GM18951 (cell line): Measurements from ENCODE around the gene EPHA4.

Experiments used
- POLR2A ChIP-seq: IDR thresholded peaks from 4 replicates; pipeline ENCODE4 v1.6.1; 2011; ENCODE audit warnings: mild to moderate bottlenecking; ENCODE audit not compliant: insufficient read length, insufficient read depth; ENCODE audit errors: extremely low read depth
- in situ Hi-C: fragments of 300-500 bp; cut with MboI; formaldehyde crosslinking; loops from one replicate; pipeline ENCODE4 v1.12.0; 2022; ENCODE audit warnings: low sequenced_read_pairs, mixed read lengths, inconsistent platforms; ENCODE audit not compliant: unreplicated experiment

Gene EPHA4

DNA sequence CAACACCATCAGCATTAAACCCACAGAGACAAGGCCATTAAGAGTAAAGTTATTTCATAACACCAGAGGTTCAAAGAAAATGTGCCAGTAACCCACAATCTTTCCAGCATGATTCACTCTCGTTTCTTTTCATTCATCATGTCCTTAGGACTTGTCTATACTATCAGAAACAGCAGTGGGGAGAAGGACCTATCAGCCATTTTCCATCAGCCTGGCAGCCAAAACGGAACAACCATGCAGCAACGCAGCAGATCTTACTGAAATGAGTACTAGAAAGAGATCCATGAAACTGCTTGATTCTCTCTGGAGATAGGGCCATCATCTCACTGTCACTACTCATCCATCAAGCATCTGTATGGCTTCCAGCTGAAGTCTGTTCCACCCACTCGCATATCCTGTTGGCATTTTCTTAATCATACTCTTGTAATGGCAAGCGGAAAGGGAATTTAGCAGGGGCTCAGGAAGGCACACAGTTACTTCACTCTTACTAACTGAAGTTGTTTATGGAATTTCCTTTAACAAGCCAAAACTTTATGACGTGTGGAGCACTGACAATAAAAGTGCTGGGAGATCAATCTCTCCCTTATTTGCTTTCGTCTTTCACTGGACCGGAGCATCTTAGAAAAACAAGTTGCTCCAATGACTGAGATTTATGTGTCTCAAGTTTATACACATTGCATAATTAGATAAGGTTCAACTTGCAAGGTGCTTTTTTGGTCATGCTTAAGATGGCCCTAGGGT lies 69.7 kb downstream of the EPHA4 start:
- TF ChIP-seq POLR2A: no peak
- in situ Hi-C loops: no loop called here

DNA sequence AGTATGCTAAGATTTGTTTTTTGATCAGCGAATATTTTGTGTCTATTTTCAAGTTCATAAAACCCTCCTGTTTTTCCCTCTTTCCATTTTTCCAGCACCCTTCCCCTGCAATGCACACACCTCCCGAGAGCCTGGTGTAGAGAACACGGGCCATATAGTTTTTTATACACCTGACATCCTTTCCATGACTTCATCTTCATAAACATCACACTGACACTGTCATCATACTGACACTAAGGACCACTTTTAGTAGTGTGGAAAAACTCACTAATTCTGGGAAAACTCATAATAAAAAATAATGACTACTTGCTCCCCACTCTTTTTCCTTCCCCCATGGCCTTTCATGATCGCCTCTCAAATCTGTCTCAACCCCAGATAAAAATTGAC lies 70.2 kb downstream of the EPHA4 start:
- no peak for TF ChIP-seq POLR2A
- in situ Hi-C loops: no loop called here

DNA sequence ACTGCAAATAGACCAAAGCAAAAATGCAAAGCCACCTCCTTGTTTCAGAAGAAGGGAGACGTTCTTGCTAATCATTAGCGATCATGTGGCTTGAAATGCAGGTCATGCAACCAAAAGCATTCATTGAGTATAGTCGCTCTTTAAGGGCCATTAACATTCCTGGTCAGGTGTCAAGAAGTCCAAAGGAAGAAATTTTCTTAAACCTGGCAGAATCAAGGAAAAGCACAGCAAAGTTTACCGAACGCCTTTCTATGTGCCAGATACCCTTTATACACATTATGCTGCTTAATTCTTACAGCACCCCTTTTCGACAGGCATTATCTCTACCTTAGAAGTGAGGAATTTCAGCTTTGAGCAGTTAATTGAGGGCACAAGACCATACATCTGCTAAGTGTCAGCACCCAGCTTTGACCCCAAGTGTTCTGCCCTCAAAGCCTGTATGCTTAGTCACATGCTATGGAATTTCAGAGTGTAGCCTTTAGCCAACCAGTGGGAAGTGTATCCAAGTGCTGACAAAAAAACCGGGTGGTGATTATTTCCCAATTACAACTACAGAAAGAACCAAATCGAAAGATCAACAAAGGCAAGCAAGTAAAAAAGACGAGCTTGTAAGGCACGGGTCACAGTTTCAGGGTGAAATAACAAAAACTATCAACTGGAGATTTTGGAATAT lies 70.8 kb downstream of the EPHA4 start:
- no peak for TF ChIP-seq POLR2A
- in situ Hi-C loops: no loop called here

GRCh38 chr2:221500501-221501209 lies 71.4 kb downstream of the EPHA4 start:
- no peak for TF ChIP-seq POLR2A
- in situ Hi-C loops: no loop called here

- in situ Hi-C loops: no loop called here
- TF ChIP-seq POLR2A: no peak
Observed at GRCh38 chr2:221495731-221496130, 76.4 kb downstream of the EPHA4 start.

- in situ Hi-C loops: no loop called here
- no peak for TF ChIP-seq POLR2A
Observed at GRCh38 chr2:221494556-221494955, 77.5 kb downstream of the EPHA4 start.

DNA sequence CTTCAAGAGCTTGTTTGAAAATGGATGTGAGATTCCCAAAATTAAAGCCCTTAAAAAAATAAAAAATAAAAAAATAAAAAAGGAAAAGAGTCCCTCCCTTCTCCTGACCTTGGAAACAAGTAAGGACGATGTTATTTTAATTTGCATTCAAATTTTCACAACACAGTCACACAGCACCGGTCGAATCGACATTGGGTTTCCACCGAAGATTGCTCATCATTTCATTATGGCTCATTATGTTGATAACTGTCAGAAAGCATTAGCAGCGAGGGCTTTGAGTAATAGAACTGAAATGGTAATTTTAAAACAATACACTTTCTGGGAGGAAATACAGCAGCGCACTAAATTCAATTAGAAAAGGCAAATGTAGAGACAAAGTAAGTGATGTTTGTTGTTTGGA lies 78.7 kb downstream of the EPHA4 start:
- in situ Hi-C loops: no loop called here
- TF ChIP-seq POLR2A: no peak

GRCh38 chr2:221492636-221493035 lies 79.5 kb downstream of the EPHA4 start:
- TF ChIP-seq POLR2A: no peak
- in situ Hi-C loops: no loop called here

DNA sequence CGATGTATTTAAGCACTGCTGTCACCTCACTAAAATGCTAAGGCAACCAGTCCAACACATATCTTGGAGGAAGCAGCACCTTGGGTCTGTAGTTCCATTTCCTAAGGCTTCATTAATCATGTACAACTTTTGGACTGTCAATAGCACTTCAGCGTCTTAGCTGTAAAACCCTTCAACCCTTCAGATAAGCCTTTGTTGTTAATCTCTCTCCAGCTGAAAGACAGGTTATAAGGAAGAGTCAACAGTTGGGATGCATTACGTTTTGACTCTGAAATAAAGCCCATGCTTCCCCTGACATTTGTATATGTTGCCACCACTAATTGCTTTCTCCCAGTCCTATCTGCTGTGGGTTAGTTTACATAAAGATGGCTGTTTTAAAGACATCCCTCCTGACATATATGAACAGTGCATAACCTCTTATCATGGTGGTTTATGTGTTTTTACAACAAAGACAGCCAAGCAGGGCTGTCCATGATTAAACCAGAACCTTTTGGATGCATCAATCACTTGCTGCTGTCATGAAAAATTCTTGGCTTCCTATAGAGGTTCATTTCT lies 81.5 kb downstream of the EPHA4 start:
- no peak for TF ChIP-seq POLR2A

GRCh38 chr2:221488136-221488807 lies 83.8 kb downstream of the EPHA4 start:
- in situ Hi-C loops: no loop called here
- no peak for TF ChIP-seq POLR2A

More for the DNA sequence above, 81.5 kb downstream of the EPHA4 start:
- in situ Hi-C loops: no loop called here

GRCh38 chr2:221486106-221486505 lies 86.0 kb downstream of the EPHA4 start:
- in situ Hi-C loops: no loop called here
- no peak for TF ChIP-seq POLR2A

DNA sequence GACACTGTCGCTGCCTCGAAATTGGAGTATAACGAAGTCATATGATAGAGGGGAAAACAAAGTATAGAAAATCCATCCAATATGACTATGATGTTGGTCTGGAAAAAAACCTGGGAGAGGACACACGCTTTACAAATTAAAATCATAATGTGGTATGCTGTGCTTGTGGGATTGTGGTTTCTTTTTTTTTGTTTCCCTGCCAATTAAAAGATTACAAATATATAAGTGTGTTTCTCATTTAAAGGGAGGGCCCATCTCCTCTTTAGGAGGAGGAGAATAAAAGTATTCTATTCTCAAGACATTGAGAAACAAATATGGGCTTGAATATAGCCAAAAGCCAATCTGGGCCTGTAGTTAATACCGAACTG lies 86.6 kb downstream of the EPHA4 start:
- in situ Hi-C loops: no loop called here
- no peak for TF ChIP-seq POLR2A
